ENCODE measurements around the gene PSMB11.

PSMB11 gene

DNA sequence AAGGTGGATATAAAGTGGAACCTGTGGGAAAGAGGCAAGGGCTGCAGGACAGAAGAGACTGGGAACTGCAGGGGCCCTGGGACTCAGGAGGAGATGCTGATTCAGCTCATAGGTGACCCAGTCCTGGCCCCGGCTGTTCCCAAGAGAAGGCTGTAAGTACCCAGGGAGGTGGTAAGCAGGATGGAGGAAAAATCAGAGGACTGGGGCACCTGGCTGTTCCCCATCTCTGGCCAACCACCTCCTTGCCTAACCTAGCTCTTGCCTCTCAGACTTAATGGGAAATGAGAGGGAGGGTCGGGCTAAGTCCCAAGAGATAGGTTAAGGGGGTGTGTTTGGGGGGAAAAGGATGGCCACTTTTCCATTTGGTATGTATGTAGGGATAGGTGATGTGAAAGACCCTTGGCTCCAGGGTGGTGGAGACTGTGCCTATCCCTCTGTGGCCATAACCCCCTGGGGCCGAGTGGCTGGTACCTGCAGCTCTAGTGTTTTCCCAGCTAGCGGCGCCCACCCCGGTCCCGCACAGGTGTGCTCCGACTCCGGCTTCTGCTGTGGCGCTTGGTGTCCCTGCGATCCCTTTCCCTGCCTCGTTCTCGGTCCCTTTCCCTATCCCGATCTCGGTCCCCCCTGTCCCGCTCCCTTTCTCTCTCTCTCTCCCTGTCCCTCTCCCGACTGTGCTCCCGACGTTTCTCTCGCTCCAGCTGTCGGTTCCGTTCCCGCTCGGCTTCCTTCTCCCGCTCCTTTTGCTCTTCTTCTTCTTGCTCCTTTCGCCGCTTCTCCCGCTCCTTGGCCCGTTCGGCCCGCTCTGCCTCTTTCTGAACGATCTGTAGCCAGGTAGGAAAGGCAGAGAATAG lies 16.9 kb downstream of the PSMB11 start:
- DNase-seq (ENCODE audit: low read depth): no peak

DNA sequence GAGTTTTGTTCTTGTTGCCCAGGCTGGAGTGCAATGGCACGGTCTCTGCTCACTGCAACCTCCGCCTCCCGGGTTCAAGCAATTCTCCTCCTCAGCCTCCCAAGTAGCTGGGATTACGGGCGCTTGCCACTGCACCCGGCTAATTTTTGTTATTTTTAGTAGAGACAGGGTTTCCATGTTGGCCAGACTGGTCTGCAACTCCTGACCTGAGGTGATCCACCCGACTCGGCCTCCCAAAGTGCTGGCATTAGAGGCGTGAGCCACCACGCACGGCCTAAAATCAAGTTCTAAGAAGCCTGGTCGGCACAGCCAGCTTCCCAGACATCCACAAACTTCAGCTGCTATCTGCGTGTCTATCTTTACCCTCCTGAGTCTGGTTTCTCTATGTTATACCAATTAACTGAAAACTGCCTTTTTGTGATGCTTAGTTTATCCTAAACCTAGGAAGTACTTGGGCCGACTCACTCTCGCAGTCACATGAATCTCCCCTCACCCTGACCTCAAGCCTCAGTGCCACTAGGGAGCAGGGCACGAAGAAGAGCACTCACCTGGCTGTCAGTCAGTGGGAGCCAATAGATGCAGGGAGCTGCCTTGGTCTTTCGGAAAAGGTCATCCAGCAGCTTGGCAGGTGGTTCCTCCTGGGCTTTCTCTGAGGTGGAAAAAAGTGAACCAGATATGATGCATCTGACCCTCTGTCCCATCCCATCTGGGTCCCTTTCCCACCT lies 18.7 kb downstream of the PSMB11 start:
- DNase-seq (ENCODE audit: low read depth): no peak

DNA sequence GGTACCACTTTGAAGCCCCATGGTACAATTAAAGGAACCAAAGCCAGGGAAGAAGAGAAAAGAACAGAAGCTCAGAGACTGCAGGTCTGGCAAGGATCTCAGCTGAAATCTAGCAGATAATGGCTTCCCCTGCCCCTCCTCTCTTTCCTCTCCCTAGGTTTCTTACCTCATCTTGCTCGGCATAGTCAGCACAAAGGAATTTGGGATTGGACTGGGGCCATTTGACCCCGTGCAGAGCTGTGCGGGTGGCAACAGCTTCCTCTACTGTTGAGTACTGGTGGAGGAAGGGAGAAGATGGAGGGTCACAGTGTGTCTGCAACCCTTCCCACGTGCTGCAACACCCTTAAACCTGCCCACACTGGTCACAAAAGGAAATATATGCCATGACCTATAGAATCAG lies 20.0 kb downstream of the PSMB11 start:
- DNase-seq (ENCODE audit: low read depth): peak; percentile 90

DNA sequence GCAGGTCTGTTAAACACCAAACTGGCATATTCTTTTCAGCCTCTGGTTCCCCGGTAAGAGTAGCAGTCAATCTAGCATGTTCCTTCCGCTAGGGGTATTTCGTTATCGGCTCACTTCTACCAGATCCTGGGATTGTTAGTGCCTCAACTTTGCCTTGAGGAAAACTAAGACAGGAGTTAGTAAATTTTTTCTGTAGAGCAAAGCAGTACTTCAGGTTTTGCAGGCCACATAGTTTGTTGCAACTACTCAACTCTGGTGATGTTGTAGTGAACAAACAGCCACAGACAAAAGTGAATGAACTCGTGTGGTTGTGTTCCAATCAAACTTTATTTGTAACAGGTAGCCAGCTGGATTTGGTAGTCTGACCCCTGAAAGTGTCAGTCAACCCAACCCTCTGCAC lies 21.6 kb downstream of the PSMB11 start:
- DNase-seq (ENCODE audit: low read depth): no peak

DNA sequence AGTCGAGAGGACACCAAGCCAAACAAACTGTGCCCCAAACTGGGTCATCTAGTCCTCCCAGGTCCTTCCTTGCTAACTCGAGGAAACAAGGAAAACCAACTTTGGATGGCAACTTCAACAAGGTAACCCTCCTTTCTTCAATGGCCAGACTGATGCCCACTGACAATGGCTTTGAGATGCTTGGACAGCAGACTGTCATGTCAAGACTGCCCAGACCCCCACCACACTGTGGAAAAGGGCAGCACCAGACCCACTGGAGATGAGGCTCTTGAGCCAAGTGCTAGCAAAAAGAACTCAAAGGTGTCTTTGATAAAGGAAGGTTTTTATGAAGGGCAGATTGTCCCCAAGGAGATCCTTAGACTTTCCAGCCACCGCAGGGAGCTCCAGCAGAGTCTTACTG lies 24.4 kb downstream of the PSMB11 start:
- no peak for DNase-seq (ENCODE audit: low read depth)

DNA sequence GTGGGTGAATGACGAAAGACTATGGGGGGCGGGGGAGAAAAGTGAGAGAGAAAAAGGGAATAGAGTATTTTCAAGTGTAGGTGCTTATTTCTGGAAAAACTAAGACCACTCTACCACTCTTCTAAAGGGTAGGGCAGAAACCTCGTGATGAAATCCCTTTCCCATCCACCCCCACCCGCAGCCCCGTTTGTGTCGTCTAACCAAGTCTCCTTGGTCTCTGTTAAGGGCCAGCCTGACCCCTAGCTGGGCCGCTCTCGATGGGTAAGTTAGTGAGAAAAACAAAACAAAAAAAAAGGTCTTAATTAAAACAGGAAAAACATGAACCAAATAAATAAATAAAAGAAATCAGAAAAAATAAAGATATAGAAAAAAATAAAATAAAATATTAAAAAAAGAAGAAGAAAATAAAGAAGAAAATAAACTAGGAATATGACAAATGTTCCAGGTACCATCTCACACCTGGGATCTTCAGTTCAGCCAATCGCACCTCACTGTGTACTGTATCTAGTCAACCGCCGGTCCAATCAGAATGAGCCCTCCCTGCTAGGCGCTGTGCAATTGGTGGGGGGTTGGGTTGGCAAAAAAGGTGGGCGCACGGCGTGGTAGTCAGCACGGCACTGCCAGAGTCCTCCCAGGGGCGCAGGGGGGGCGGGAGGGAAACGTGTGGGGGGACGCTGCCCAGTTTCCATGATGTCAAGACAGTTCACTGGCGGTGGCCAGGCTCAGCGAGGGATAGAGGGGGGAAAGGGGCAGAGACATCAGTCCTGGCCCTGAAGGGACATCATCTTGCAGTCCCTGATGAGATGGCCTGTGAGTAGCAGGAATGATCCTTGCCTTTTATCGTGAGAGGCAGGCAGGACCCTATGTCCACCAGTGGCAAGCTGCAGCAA lies 25.1 kb downstream of the PSMB11 start:
- no peak for DNase-seq (ENCODE audit: low read depth)

DNA sequence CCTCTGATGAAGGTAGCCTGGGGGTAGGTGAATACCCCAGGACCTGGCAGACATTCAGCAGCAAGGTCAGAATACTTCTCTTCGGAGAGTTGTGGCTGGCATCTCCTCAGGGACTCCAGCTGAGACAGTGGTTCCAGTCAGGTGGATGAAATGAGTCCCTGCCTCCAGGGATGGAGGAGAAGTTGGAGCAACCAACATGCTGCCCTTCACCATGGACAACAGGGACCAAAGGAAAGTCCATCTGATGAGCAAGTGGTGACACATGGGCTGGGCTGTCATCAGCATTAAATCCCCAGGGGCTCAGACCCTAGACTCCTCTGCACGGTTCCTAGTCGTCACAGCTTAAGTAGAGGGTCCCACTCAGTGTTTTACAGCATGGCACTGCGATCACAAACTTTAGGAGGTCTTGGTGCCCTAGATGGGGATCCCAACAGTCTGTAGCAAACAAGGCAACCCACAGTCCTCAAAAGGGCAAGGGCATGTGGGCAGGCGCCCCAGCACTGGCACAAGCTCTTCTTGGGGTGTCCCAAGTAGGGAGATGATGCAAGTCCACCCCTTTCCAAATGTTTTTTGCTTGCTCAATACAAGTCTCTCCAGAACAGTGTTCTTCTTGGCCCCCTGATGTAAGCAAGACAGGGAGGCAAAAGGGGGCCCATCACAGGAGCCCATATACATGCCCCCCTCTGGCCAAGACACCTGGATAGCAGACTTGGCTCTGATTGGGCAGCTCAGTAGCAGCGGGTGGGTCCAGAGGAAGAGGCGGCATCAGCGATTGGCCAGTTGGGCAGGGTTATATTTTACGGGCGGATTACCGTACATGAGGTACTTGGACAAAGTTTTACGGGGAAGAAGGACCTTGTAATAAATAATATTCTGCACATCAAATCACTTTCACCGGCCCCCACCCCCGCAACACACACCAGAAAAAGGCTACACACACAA lies 26.1 kb downstream of the PSMB11 start:
- no peak for DNase-seq (ENCODE audit: low read depth)

DNA sequence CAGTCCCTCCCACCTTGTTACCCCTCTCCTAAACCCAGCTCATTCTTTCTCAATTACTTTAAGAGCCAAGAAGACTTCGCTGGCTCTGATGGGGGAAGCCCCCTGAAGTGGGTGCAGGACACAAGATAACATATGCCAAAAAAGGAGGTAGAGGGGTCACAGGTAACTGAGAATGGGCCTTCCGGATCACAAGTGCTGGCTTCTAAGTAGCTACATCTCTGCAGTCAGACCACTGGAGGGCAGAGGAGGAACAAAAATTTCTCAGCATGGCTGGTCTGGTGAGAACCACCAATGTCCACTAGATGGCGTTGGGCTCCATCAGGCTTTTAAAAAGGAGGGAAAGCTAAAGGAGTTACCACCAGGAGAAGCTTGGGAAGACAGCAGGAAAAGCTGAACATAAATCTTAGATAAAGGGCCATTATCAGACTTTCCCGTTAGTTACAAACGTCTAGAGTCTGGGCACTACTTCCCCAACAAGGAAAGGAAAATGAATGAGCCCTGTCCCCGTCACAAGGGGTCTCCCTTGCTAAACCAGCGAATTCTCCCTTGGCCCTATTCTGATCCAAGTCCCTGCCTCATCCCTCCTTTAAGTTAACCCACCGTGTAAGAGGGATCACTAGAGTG lies 26.9 kb downstream of the PSMB11 start:
- DNase-seq (ENCODE audit: low read depth): peak; percentile 81

DNA sequence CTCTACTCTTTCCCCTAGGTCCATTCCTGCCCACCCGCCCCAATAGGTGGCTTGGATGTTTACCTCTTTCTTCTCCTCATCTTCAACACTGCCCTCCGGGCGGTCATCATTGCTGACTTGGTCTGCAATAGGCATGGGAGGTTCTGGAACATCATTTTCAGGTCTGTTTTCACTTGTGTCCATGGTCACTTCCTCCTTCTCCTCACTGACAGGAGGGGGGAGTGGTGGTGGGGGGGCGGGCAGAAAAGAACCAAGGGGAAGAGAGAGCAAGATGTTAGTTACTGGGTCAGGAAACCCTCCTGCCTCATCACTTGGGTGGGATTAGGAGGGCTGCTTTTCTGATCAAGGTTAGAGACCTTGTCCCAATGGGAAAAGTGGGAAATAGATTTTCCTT lies 27.4 kb downstream of the PSMB11 start:
- no peak for DNase-seq (ENCODE audit: low read depth)

DNA sequence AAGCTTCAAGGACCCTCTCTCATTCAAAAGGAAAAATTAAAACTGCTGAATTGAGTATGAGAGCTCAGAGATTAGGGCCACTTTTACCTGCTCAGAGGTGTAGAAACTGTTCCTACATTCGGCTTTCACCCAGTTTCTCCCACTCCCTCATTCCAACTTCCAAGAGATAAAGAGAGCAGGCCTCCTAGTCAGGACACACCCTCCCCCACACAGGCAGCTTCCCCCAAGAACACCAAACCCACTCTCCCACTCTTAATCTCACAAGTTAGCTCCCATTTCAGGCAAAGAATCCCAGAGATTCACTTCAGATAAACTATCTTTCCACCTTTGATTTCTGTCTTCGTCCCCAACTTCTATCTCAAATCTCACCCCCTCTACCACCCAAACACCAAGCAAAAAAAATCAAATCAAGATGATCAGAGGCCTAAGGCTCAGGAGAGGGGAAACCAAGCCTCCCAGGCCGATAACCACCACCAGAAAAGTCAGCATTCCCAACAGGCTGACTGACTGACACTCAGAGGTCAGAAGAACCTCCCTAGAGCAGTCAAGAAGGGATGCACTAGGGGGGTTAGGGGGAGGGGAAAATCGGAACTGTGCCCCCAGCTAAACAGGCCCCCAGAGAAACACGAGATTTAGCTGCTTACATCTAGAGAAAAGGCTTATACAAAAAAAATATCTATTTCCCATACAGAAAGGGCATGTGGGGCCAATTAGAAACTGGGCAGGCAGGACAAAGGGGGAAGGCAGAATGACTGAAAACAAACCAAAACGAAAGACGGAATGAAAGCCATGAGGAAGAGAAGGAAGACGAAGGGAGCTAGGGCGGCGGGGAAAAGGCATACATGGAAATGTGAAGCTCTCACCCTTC lies 28.5 kb downstream of the PSMB11 start:
- no peak for DNase-seq (ENCODE audit: low read depth)

DNA sequence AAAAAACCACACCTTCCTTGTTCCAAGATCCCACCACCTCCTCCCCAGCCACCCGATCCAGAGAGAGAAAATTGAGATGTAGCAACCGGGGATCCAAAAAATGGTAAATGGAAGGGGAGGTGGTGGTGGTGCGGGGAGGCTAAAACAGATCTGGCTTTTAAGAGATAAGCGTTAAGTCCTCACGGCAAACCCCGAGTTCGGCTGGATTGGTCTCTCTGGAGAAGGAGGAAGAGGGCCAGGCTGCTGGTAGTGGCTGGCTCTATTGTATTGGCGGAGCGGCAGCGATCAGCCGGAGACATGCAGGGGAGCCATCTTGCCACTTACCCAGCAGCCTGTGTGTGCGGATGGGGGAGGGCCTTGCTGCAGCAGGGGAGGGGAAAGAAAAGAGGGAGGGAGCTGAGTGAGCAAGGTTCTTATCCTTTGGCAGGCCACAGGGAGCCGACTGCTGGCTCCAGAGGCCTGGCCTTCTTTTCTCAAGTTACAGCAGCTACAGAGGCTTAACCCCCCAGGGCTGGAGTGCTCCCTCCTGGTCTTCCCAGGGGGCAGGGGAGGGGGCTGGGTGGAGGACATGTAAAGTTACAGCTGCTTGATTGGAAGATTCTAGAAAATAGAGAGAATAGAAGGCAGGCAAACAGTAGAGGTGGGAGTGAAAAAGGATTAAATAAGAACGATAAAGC lies 29.4 kb downstream of the PSMB11 start:
- DNase-seq (ENCODE audit: low read depth): peak; percentile 55

DNA sequence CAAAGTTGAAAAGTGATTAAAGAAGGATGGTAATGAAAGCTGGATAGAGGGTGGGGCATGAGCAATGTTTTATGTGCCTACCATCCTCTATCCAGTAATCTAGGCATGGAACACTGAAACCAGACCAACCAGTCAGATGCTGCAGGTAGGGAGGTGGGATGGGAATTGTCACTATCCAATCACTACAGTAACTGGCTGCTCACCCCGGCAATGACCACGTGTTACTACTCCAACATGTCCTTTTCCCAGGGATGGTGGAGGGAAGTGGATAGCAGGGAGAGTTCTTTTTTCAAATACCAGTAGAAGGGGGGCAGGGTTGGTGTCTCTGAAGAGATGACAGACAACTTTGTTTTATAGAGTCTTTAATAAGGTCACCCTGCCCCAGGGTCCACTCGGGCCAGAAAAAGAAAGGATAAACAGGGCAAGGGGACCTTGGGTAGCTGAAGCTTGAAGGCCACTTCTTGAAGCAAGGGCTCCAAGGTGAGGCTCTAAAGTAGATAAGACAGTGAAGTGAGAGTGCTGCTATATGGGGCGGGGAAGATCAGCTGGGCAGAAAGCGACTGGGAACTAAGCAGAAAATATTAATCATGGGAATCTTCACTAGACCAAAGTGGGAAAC lies 30.0 kb downstream of the PSMB11 start:
- no peak for DNase-seq (ENCODE audit: low read depth)

DNA sequence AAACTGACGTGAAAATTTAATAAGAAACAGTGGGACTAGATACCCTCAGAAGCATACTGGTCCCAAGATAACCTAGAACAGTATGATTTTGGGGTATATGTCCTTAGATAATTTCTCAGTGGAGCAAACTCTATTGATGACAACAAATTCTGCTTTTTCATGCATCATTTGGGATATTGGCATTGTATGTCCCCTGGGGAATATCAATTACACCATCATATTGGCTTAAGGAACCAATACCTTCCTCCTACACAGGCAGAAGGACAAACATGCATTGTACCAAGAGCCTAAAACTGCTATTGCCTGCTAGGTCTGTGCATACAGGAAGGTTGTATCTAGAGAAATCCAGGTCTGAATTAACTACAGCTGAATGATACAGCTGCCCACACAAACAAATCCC lies 32.9 kb downstream of the PSMB11 start:
- DNase-seq (ENCODE audit: low read depth): no peak

DNA sequence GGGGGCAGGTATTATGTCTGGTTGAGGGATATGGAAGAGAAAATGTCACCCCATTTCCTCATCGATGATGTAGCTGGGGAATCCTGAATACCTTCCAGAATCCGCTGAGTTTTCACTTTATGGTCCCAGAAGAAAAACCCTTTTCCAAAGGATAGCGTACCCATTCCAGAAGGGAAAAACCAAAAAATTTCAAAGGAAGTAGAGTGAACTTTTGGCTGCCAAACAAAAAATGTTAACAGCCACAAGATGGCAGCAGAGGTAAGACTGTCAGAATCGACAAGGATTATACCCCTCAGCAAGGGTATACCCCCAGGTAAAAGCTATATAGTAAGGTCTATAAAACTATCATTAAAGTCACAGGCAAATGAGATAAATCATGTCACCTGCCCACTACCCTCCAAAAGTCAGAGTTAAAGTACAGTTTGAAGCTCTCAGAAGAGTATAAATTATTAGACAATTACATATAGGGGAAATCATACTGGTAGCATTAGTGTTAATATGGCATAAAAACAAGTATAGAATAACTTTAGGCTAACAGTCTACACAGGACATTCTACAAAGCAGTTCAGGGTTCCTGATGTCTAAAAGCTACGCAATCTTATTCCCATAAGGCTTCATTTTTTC lies 34.9 kb downstream of the PSMB11 start:
- DNase-seq (ENCODE audit: low read depth): no peak

DNA sequence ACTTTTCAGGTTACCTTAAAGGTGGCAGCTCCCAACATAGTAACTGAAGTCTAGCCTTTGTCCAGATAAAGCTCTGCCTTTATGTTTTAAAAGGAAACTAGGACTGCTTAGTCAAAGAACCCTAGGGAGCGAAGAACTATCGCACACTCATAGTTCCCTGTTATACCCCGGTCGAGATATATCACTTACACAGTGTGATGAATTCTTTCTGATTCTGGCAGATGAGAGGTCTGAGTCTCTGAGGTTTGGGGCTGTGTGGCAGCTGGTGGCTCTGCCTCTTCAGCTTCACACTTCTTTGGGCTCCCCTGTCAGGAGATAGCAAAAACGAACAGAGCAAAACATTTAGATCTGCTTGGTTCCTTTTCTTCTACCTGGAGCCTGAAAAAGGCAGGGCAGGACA lies 36.0 kb downstream of the PSMB11 start:
- no peak for DNase-seq (ENCODE audit: low read depth)

DNA sequence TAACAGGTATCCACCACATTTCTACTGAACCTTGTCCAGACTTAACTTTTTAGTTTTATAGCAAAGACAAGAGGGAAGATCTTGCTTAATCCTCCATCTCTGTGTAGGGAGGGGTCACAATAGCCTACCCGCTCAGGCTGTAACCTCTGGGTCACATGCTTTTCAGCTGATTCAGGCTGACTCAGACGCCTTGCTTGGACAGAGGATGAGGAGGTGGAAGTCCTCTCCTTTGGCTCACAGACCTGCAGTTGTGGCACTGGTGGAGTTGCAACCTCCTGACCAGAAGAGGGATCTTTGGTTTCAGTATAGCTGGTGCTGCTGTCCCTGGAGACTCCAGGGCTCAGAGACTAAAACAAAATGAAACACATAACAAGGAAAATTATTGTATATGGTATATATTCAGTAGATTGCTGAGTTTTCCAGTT lies 36.7 kb downstream of the PSMB11 start:
- DNase-seq (ENCODE audit: low read depth): peak; percentile 94

DNA sequence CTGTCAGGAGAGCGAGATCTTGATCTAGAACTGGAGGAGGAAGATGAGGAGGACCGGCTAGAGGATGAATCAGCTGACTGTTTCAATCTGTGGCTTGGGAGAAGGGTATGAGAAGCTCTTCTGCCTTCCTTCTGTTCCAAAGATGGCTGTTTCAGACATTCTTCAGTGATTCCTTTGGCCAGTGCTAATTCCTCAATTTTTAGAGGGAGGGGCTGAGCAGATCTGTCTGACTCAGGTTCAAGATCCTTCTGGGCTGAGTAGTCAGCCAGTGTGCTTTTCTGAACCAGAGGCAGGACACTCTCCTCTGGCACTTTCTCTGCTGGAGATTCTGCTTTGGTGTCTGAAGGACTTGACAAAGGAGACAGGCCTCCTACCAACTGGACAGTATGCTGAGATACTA lies 37.7 kb downstream of the PSMB11 start:
- no peak for DNase-seq (ENCODE audit: low read depth)

DNA sequence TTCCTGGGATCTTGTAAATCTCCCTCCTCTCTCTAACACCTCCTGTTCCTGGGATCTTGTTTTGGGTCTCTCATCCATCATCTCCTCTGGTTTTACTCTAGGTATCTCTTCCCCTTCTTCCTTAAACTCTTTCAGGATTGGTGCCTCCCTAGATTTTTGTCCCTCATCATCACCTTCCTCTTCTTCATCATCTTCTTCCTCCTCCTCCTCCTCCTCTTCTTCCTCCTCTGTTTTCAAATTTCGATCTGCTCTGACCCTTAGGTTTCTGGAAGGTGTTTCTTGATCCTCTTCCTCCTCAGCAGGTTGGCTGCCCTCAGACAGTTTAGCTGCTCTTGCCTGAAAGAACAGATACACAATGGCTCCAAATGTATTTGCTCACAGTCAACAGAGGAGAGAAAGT lies 38.5 kb downstream of the PSMB11 start:
- DNase-seq (ENCODE audit: low read depth): no peak

All from HS-5 (cell line).